PC-3 (cell line): Measurements from ENCODE around the gene STAT1.

Experiments
- EZH2 ChIP-seq: fragments of 300-600 bp; sonication (generic); IDR thresholded peaks from one replicate; pipeline ENCODE4 v1.6.1; 2017; ENCODE audit warnings: antibody characterized with exemption, mild to moderate bottlenecking, low read length; ENCODE audit not compliant: unreplicated experiment
- TF ChIP-seq, protein P1 (sequence below): fragments of 300-600 bp; sonication (generic); conservative IDR thresholded peaks from 2 replicates; pipeline ENCODE4 v1.5.1; 2017; ENCODE audit warnings: antibody characterized with exemption, low read depth, mild to moderate bottlenecking, low read length

DNA sequence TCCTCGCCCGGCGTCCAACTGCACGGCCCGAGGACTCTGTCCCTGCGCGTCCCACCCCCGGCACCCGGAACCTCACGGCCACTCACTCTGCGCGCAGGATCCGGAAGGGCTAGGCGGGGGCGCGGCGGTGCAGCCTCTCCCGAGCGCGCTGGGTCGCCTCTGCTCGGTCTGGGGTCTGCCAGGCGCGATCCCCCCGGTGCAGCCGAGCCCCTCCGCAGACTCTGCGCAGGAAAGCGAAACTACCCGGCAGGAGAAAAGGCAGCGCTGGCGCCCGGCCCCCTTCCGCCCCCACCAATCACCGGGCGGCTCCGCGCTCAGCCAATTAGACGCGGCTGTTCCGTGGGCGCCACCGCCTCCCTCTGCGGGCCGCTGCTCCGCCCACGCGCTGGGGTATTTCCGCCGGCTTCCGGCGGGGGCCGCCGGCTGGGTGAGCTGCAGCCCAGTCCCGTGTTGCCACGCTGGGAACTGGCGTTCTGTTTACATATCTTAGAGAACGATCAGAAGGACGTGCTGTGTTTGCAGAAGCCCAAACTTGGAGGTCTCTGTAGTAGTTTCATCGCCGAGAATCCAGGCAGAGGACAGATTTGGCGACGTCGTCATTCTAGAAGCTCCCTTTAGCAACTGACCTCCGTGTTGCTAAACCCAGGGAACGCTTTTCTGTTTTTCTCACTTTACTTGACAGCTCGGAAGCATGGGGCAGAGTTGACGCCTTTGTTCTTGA lies at the start of gene STAT1:
- TF ChIP-seq, protein P1, sequence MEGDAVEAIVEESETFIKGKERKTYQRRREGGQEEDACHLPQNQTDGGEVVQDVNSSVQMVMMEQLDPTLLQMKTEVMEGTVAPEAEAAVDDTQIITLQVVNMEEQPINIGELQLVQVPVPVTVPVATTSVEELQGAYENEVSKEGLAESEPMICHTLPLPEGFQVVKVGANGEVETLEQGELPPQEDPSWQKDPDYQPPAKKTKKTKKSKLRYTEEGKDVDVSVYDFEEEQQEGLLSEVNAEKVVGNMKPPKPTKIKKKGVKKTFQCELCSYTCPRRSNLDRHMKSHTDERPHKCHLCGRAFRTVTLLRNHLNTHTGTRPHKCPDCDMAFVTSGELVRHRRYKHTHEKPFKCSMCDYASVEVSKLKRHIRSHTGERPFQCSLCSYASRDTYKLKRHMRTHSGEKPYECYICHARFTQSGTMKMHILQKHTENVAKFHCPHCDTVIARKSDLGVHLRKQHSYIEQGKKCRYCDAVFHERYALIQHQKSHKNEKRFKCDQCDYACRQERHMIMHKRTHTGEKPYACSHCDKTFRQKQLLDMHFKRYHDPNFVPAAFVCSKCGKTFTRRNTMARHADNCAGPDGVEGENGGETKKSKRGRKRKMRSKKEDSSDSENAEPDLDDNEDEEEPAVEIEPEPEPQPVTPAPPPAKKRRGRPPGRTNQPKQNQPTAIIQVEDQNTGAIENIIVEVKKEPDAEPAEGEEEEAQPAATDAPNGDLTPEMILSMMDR: no peak
- no peak for TF ChIP-seq EZH2
